Measurements from ENCODE around the gene APAF1. TPM values are rescaled to one million over a fixed set of nuclear protein-coding genes. Genes with fewer than 3 reads are reported as not detected.

Gene APAF1
- polyA plus RNA-seq, 1 of the 3 experiments (the other 2 are of a cell fraction), result 3.3 TPM

GRCh38 chr12:98745578-98746391 lies 100.7 kb downstream of the APAF1 start (continued):
- no peak for TF ChIP-seq REST (IDR thresholded peaks at IDR 0.05; ENCODE audit: low read depth, low read length)

GRCh38 chr12:98748463-98748862 lies 103.4 kb downstream of the APAF1 start:
- no peak for DNase-seq
- Histone ChIP-seq H3K9ac (no peak overlapping the region), H3K79me2 (ENCODE audit: insufficient read depth) (no peaks in the 10 kb centered on the region), H3K27ac (ENCODE audit: low read depth in 2 of 2, low read length in 1 of 2) (no peak overlapping the region), H4K20me1 (ENCODE audit: insufficient read depth) (no peaks in the 10 kb centered on the region), H2AFZ (ENCODE audit: low read depth) (no peak overlapping the region), H3K27me3 (ENCODE audit: insufficient read depth) (no peaks in the 10 kb centered on the region), H3K4me3 (ENCODE audit: low read depth in 2 of 2, low read length in 1 of 2) (no peak overlapping the region), H3K4me2 (no peak overlapping the region), H3K9me3 (no peaks in the 10 kb centered on the region), H3K36me3 (replicated peaks in 1 of 2; ENCODE audit: control insufficient read depth in 1 of 2, insufficient read depth in 2 of 2, low read length in 1 of 2) (no peaks in the 10 kb centered on the region), H3F3A (replicated peaks; ENCODE audit: insufficient read depth) (no peaks in the 10 kb centered on the region), H3K4me1 (ENCODE audit: control insufficient read depth in 1 of 2, insufficient read depth in 2 of 2, low read depth in 1 of 2, low read length in 1 of 2) (peaks cover 4 to 8% of the 10 kb centered on the region in 2 experiments; a peak in 2 of 4 replicates), H3K9me2 (no peaks in the 10 kb centered on the region)
- 72% methylated on average over 2 of the region's 3 CpGs for WGBS (ENCODE audit: low lambda C conversion rate)
- CTCF ChIA-PET, result no interaction called here
- POLR2A ChIA-PET, result no interaction called here
- TF ChIP-seq GATA2 (CRISPR knock-in tag; IDR thresholded peaks at IDR 0.05) (no peak), USF2 (IDR thresholded peaks at IDR 0.05; ENCODE audit: borderline replicate concordance, low read depth, low read length) (no peak), ELF1 (IDR thresholded peaks at IDR 0.05) (no peak), PBX3 (IDR thresholded peaks at IDR 0.05) (no peak), IRF3 (IDR thresholded peaks at IDR 0.05; ENCODE audit: low read depth, low read length) (no peak)

All from SK-N-SH (cell line).